ENCODE measurements around the gene KCNQ1. TPM values are rescaled to one million over a fixed set of nuclear protein-coding genes. Genes with fewer than 3 reads are reported as not detected.

The KCNQ1 gene
- total RNA-seq, 4 donors from 2014 or later: 2.6 to 12.7 (median 4.9) TPM

DNA sequence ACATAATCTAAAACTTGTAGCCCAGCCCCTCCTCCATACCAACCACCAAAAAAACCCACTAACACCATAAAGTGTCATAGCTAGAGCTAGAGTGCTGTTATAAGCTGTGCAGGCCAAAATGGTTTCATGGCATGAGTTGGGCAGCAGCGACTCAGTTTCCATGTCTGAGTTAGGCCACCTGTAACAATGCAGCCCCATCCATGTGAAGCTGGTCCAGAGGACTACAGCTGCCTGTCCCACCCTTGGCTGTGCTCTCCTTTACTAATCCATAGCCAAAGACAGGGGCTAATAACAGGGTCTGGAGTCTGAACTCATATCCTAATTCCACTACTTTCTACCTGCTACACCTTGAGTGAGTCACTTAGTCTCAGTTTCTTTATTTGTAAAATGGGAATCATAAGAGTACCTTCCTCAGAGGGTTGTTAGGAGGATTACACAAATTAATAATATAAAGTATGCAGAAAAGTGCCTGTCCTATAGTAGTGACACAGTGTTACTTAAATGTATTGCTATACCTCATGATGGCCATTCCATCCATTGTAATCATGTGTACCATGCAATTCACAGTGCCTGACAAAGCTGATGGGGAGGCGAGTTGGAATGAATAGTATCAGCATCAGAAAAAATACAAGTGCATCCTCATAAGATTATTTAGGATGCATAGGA is 234.3 kb downstream of the KCNQ1 start:
- WGBS, 2 donors (ENCODE audit: low coverage in 1 of 2): 89 to 100% methylated on average over 1 of the region's 2 CpGs

GRCh38 chr11:2681408-2682145 is 236.8 kb downstream of the KCNQ1 start:
- H3K27me3 ChIP-seq: no peaks in the 10 kb centered on the region
- H3K9me3 ChIP-seq: no peaks in the 10 kb centered on the region
- H3K36me3 ChIP-seq: no peaks in the 10 kb centered on the region
- no peak overlapping the region for H3K4me3 ChIP-seq
- TF ChIP-seq POLR2A (IDR thresholded peaks at IDR 0.05) (no peak), POLR2AphosphoS5 (IDR thresholded peaks at IDR 0.05) (no peak), EP300 (IDR thresholded peaks at IDR 0.05) (no peak)
- TF ChIP-seq, protein P1, sequence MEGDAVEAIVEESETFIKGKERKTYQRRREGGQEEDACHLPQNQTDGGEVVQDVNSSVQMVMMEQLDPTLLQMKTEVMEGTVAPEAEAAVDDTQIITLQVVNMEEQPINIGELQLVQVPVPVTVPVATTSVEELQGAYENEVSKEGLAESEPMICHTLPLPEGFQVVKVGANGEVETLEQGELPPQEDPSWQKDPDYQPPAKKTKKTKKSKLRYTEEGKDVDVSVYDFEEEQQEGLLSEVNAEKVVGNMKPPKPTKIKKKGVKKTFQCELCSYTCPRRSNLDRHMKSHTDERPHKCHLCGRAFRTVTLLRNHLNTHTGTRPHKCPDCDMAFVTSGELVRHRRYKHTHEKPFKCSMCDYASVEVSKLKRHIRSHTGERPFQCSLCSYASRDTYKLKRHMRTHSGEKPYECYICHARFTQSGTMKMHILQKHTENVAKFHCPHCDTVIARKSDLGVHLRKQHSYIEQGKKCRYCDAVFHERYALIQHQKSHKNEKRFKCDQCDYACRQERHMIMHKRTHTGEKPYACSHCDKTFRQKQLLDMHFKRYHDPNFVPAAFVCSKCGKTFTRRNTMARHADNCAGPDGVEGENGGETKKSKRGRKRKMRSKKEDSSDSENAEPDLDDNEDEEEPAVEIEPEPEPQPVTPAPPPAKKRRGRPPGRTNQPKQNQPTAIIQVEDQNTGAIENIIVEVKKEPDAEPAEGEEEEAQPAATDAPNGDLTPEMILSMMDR (IDR thresholded peaks at IDR 0.05): no peak
- whole genome bisulfite sequencing, 2 donors (ENCODE audit: low coverage in 1 of 2): 75 to 82% methylated on average over 3 to 4 of the region's 5 CpGs
- no peak overlapping the region for H3K27ac ChIP-seq
- H3K4me1 ChIP-seq: peaks cover 0 to 57% (median 0%) of the 10 kb centered on the region in 3 donors
- ATAC-seq: no peak

More for the DNA sequence above, 234.3 kb downstream of the KCNQ1 start:
- no peaks in the 10 kb centered on the region for H3K36me3 ChIP-seq
- peaks cover 0 to 66% (median 7%) of the 10 kb centered on the region in 3 donors for H3K4me1 ChIP-seq
- no peak overlapping the region for H3K4me3 ChIP-seq
- no peaks in the 10 kb centered on the region for H3K27me3 ChIP-seq
- TF ChIP-seq POLR2AphosphoS5 (IDR thresholded peaks at IDR 0.05): no peak
- ATAC-seq: no peak
- H3K9me3 ChIP-seq: no peaks in the 10 kb centered on the region
- no peak overlapping the region for H3K27ac ChIP-seq

DNA sequence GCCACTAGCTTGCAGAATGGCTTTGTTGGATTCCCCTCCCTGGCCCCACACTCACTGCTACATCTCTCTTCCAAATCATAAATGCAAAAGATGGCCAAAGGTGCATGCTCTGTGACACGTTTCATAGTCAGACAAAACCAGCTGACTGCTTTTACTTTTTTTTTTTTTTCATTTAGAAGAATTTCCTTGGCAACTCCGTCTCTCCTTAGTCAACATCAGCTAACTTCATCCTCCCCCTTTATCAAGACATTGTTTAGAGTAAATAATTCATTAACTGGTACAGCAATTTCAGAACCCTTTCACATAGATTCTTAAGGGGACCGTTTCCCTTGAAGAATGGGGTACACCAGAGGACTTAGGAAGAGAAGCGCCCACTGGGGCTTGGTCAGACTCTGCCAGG is 239.0 kb downstream of the KCNQ1 start:
- no peaks in the 10 kb centered on the region for H3K27me3 ChIP-seq
- peaks cover 0 to 71% (median 11%) of the 10 kb centered on the region in 3 donors for H3K4me1 ChIP-seq
- H3K36me3 ChIP-seq: no peaks in the 10 kb centered on the region
- H3K4me3 ChIP-seq: no peak overlapping the region
- no peak for ATAC-seq
- no peak for TF ChIP-seq POLR2AphosphoS5 (IDR thresholded peaks at IDR 0.05)
- TF ChIP-seq POLR2A (IDR thresholded peaks at IDR 0.05): no peak
- TF ChIP-seq EP300 (IDR thresholded peaks at IDR 0.05): no peak
- TF ChIP-seq, protein P1 (IDR thresholded peaks at IDR 0.05): no peak
- H3K27ac ChIP-seq: no peak overlapping the region
- no peaks in the 10 kb centered on the region for H3K9me3 ChIP-seq
- WGBS, 2 donors (ENCODE audit: low coverage in 1 of 2): 72% methylated on average over 3 to 4 of the region's 4 CpGs

- Histone ChIP-seq H3K27me3 (no peaks in the 10 kb centered on the region), H3K9me3 (no peaks in the 10 kb centered on the region), H3K4me3 (no peak overlapping the region), H3K36me3 (no peaks in the 10 kb centered on the region), H3K27ac (no peak overlapping the region), H3K4me1 (peaks cover 0 to 71% (median 12%) of the 10 kb centered on the region in 3 donors)
- TF ChIP-seq POLR2AphosphoS5 (IDR thresholded peaks at IDR 0.05) (no peak), POLR2A (IDR thresholded peaks at IDR 0.05) (no peak), EP300 (IDR thresholded peaks at IDR 0.05) (no peak)
- TF ChIP-seq, protein P1 (IDR thresholded peaks at IDR 0.05): no peak
- no peak for ATAC-seq
- WGBS, 2 donors (ENCODE audit: low coverage in 1 of 2): 57% methylated on average over 1 of the region's 1 CpG; no CpG with 5 or more reads in 1 of the 2 donors
Observed at GRCh38 chr11:2684581-2684980, 239.8 kb downstream of the KCNQ1 start.

DNA sequence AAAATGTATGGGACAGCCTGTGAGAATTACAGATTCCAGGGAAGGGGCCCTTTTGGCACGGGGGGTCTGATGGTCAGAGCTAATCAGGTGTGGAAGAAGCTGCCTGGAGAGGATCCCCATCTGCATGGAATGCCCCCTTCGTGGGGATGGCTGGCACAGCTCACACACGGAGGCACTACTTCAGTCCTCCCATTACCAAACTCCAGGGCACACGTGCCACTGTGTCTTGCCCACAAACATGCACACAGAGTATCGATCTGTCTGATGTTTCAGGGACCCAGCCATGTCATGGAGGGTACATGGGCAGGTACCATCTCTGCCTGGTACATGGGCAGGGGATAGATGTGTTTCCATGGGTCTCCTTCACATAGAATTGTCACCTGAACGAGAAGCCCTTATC is 240.2 kb downstream of the KCNQ1 start:
- TF ChIP-seq, protein P1 (IDR thresholded peaks at IDR 0.05): no peak
- TF ChIP-seq POLR2AphosphoS5 (IDR thresholded peaks at IDR 0.05): no peak
- no peak for TF ChIP-seq POLR2A (IDR thresholded peaks at IDR 0.05)
- no peak for TF ChIP-seq EP300 (IDR thresholded peaks at IDR 0.05)
- no peaks in the 10 kb centered on the region for H3K9me3 ChIP-seq
- 40 to 80% methylated on average over 1 of the region's 6 CpGs for WGBS, 2 donors (ENCODE audit: low coverage in 1 of 2)
- ATAC-seq: no peak
- no peak overlapping the region for H3K27ac ChIP-seq
- H3K4me3 ChIP-seq: no peak overlapping the region
- no peaks in the 10 kb centered on the region for H3K36me3 ChIP-seq
- no peaks in the 10 kb centered on the region for H3K27me3 ChIP-seq
- peaks cover 0 to 75% (median 16%) of the 10 kb centered on the region in 3 donors for H3K4me1 ChIP-seq

Data from gastroesophageal sphincter (tissue), 4 donors.